DOHH2 (cell line): ENCODE data around the gene SCARF1.

Experiments used
- H3F3A ChIP-seq: fragments of 200-600 bp; sonication (generic), shearing (Covaris generic); 2 replicates; pipeline ENCODE4 v1.6.0; 2016; ENCODE audit warnings: antibody characterized with exemption, mild to moderate bottlenecking; ENCODE audit not compliant: control insufficient read depth, insufficient read depth
- H3K27ac ChIP-seq: fragments of 200-600 bp; sonication (generic); 2 replicates; pipeline ENCODE4 v1.5.1; 2014; ENCODE audit warnings: low read depth, mild to moderate bottlenecking, low read length, moderate library complexity
- H3K27me3 ChIP-seq: fragments of 200-600 bp; sonication (generic); 2 replicates; pipeline ENCODE4 v1.6.1; 2014; ENCODE audit warnings: mild to moderate bottlenecking, low read length, mixed read lengths; ENCODE audit not compliant: control insufficient read depth
- H3K36me3 ChIP-seq: fragments of 200-600 bp; sonication (generic); 2 replicates; pipeline ENCODE4 v1.6.1; 2014; ENCODE audit warnings: mild to moderate bottlenecking, low read length, moderate library complexity, mixed read lengths; ENCODE audit not compliant: control insufficient read depth
- H3K4me1 ChIP-seq: fragments of 200-600 bp; sonication (generic); 2 replicates; pipeline ENCODE4 v1.6.1; 2014; ENCODE audit warnings: mild to moderate bottlenecking, low read length, mixed read lengths; ENCODE audit not compliant: control insufficient read depth
- H3K4me2 ChIP-seq: fragments of 200-600 bp; sonication (generic); 2 replicates; pipeline ENCODE4 v1.6.0; 2014; ENCODE audit warnings: mild to moderate bottlenecking, low read length, moderate library complexity
- H3K4me3 ChIP-seq: fragments of 200-600 bp; sonication (generic); 2 replicates; pipeline ENCODE4 v1.5.1; 2014; ENCODE audit warnings: mild to moderate bottlenecking, low read length, mixed read lengths
- H3K79me2 ChIP-seq: fragments of 200-600 bp; sonication (generic); 2 replicates; pipeline ENCODE4 v1.6.1; 2014; ENCODE audit warnings: mild to moderate bottlenecking, low read length, mixed read lengths; ENCODE audit not compliant: control insufficient read depth
- H3K9me2 ChIP-seq: fragments of 200-600 bp; sonication (generic); replicated peaks from 2 replicates; pipeline ENCODE4 v1.6.1; 2014; ENCODE audit warnings: mild to moderate bottlenecking, low read length, mixed read lengths; ENCODE audit not compliant: control insufficient read depth
- H3K9me3 ChIP-seq: fragments of 200-600 bp; sonication (generic); 2 replicates; pipeline ENCODE4 v1.6.1; 2014; ENCODE audit warnings: antibody characterized with exemption, low read length, mixed read lengths; ENCODE audit not compliant: control insufficient read depth, insufficient read depth
- H4K20me1 ChIP-seq: fragments of 200-600 bp; sonication (generic); 2 replicates; pipeline ENCODE4 v1.6.0; 2014; ENCODE audit warnings: low read depth, mild to moderate bottlenecking, antibody characterized with exemption, low read length, moderate library complexity; ENCODE audit not compliant: control insufficient read depth, insufficient read depth
- EZH2phosphoT487 ChIP-seq: fragments of 200-600 bp; sonication (generic); IDR thresholded peaks from 2 replicates; pipeline ENCODE4 v1.6.1; 2017; ENCODE audit warnings: borderline replicate concordance, mild to moderate bottlenecking, antibody characterized with exemption, low read length, moderate library complexity, mixed read lengths
- TF ChIP-seq, protein P1 (sequence below): fragments of 200-600 bp; sonication (generic); IDR thresholded peaks from one replicate; pipeline ENCODE4 v1.5.1; 2014; ENCODE audit warnings: antibody characterized with exemption, mild to moderate bottlenecking, low read depth, low read length; ENCODE audit not compliant: poor library complexity, severe bottlenecking

The SCARF1 gene

DNA sequence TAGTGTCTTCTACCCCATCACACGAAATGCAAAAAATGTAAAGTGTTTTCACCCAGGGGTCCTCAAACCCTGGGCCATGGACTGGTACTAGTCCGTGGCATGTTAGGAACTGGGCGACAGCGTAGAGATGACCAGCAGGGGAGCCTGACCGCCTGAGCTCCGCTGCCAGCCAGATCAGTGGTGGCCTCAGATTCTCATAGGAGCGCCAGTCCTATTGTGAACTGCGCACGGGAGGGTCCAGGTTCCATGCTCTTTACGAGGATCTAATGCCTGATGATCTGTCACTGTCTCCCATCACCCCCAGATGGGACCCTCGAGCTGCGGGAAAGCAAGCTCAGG is 4.5 kb downstream of the SCARF1 start:
- Histone ChIP-seq H3K27me3 (no peaks in the 10 kb centered on the region), H3K4me2 (no peak overlapping the region), H3K36me3 (no peaks in the 10 kb centered on the region), H3K79me2 (no peaks in the 10 kb centered on the region), H3K4me3 (no peak overlapping the region), H3K9me2 (no peaks in the 10 kb centered on the region), H3K4me1 (peaks cover 26% of the 10 kb centered on the region), H3K27ac (no peak overlapping the region), H3F3A (peaks cover 8% of the 10 kb centered on the region), H4K20me1 (no peaks in the 10 kb centered on the region), H3K9me3 (no peaks in the 10 kb centered on the region)
- TF ChIP-seq, protein P1, sequence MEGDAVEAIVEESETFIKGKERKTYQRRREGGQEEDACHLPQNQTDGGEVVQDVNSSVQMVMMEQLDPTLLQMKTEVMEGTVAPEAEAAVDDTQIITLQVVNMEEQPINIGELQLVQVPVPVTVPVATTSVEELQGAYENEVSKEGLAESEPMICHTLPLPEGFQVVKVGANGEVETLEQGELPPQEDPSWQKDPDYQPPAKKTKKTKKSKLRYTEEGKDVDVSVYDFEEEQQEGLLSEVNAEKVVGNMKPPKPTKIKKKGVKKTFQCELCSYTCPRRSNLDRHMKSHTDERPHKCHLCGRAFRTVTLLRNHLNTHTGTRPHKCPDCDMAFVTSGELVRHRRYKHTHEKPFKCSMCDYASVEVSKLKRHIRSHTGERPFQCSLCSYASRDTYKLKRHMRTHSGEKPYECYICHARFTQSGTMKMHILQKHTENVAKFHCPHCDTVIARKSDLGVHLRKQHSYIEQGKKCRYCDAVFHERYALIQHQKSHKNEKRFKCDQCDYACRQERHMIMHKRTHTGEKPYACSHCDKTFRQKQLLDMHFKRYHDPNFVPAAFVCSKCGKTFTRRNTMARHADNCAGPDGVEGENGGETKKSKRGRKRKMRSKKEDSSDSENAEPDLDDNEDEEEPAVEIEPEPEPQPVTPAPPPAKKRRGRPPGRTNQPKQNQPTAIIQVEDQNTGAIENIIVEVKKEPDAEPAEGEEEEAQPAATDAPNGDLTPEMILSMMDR = no peak
- TF ChIP-seq EZH2phosphoT487 = no peak

DNA sequence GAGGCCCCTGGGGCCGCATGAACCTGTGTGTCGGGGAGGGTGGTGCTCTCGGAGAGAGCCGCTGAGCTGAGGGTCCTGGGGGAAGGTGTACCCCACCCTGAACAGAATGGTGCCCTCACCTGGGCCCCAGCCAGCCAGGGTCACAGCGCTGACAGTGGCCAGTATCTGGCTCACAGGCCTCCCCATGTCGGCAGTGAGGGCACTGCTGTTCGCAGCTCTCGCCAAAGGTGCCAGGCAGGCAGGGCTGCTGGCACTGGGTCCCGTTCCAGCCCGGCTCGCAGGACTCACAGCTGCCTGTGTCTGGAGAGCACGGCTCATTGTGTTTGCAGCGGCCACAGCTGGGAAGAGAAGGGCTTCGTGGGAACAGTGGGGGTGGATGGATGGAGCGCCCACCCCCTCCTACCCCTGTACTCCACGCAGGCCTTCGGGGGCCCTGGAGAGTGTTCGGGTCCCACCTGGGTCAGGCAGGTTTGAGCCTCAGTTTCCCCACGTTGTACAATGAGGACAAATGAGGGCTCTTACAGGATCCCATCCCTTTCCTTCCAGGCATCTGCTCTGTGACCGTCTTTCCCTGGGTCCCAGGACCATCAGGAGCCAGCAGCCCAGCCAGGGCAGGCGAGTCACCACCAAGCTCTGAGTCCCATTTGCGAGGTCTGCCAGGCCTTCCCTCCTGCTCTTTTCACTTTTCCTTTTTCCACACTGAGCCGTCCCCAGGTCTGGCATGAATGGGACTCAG is 5.0 kb downstream of the SCARF1 start:
- Histone ChIP-seq H3K27me3 (no peaks in the 10 kb centered on the region), H3K36me3 (no peaks in the 10 kb centered on the region), H3K9me3 (no peaks in the 10 kb centered on the region), H4K20me1 (no peaks in the 10 kb centered on the region), H3K9me2 (no peaks in the 10 kb centered on the region), H3K79me2 (no peaks in the 10 kb centered on the region), H3F3A (peaks cover 8% of the 10 kb centered on the region), H3K27ac (no peak overlapping the region), H3K4me3 (no peak overlapping the region), H3K4me1 (peaks cover 23% of the 10 kb centered on the region), H3K4me2 (no peak overlapping the region)
- no peak for TF ChIP-seq EZH2phosphoT487
- TF ChIP-seq, protein P1 = no peak

DNA sequence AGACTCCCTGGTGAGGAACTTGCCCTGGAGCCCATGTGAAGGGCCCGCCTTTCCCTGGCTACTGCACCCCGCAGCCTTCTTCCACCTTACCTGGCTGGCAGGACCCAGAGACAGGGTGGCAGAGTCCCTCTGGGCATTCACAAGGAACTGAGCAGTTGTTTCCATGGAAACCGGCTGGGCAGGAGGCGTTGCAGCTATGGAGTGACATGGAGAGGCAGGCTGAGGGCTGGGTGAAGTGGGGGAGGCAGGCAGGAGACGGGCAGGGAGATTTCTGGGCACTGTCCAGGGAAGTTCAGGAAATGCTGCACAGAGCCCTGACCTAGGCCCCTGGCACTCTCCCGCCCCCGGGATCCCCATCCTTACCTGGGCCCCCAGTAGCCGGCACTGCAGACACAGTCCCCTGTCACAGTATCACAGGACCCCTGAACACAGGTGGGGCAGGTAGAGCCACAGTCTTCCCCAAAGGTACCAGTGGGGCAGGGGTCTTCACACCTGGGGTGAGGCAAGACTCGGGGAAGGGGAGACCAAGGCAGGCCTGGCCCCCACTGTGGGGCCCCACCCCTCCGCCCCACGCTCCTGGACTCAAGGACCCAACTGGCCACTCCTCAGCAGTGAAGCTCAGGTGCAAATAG is 5.9 kb downstream of the SCARF1 start:
- Histone ChIP-seq H3F3A (peaks cover 8% of the 10 kb centered on the region), H3K27me3 (no peaks in the 10 kb centered on the region), H3K4me3 (no peak overlapping the region), H3K9me3 (no peaks in the 10 kb centered on the region), H3K79me2 (no peaks in the 10 kb centered on the region), H3K4me1 (peaks cover 14% of the 10 kb centered on the region), H3K27ac (no peak overlapping the region), H3K4me2 (no peak overlapping the region), H4K20me1 (no peaks in the 10 kb centered on the region), H3K36me3 (no peaks in the 10 kb centered on the region), H3K9me2 (no peaks in the 10 kb centered on the region)
- TF ChIP-seq EZH2phosphoT487 = no peak
- TF ChIP-seq, protein P1 = no peak
